NCI-H128 (cell line): ENCODE results near the gene HLCS.
"Not testable (repeated sequence)": the region's sequence is repeated elsewhere in the genome, so short reads cannot be mapped to it uniquely, and the experiment has no call there.

Source experiments
- DNase-seq: peaks from one replicate; lab custom pipeline; 2025; ENCODE audit not compliant: unreplicated experiment; lab: John Stamatoyannopoulos, UW

The HLCS gene

DNA sequence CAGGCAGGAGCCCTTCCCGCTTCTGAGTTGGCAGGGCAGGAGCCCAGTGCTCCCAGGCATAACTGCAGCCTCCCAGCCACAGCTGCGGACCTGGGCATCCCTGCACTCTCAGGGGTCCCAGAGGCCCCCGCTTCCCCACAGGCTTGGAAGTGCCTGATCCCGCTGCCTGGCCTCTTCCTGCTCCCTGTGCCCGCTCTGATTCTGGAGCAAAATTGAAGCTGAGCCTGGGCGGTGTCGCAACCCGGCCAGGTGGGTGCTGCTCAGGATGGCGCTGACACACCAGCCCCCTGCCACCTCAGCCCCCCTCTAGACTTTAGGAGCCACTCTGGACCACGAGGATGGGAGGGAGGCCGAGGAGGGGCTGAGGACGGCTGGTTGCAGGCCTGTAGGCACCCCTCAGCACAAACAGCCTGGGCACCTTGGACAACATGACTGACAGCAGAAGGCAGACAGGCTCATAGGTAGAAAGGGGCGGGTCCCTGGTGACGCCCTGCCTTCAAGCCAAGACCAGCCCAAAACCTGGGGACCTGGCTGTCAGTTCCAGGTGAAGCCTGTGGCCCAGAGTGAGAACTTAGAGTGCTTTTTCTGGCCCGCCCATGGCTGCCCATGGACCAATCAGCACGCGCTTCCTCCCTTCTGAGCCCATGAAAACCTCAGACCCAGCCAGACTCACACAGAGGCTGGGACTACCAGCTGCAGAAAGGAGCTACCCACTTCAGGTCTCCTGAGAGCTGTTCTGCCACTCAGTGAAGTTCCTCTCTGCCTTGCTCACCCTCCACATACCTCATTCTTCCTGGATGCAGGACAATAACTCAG is 7.2 kb downstream of the HLCS start:
- DNase-seq = no peak

DNA sequence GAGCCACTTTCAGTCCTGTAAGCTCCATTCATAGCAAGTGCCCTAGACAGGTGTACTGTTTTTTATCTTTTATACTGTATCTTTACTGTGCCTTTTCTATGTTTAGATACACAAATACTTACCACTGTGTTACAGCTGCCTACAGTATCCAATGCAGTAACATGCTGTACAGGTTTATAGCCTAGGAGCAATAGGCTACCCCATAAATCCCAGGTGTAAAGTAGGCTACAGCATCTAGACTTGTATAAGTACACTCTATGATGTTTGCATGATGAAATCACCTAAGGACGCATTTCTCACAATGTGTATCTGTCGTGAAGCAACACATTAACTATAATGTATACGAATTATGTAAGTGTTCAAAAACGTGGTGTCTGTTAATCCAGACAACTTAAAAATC is 10.7 kb downstream of the HLCS start:
- no peak for DNase-seq

DNA sequence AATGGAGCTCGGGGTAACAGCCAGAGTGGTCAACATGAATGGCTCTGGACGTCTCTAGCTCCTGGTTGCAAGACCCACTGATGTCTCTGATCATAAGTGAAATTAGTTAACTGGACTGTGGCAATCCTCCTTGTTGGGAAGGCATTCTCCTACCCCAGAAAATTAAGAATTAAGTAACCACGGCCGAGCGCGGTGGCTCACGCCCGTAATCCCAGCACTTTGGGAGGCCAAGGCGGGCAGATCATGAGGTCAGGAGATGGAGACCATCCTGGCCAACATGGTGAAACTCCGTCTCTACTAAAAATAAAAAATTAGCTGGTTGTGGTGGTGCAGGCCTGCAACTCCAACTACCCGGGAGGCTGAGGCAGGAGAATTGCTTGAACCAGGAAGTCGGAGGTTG is 14.1 kb downstream of the HLCS start:
- not testable (repeated sequence) for DNase-seq

DNA sequence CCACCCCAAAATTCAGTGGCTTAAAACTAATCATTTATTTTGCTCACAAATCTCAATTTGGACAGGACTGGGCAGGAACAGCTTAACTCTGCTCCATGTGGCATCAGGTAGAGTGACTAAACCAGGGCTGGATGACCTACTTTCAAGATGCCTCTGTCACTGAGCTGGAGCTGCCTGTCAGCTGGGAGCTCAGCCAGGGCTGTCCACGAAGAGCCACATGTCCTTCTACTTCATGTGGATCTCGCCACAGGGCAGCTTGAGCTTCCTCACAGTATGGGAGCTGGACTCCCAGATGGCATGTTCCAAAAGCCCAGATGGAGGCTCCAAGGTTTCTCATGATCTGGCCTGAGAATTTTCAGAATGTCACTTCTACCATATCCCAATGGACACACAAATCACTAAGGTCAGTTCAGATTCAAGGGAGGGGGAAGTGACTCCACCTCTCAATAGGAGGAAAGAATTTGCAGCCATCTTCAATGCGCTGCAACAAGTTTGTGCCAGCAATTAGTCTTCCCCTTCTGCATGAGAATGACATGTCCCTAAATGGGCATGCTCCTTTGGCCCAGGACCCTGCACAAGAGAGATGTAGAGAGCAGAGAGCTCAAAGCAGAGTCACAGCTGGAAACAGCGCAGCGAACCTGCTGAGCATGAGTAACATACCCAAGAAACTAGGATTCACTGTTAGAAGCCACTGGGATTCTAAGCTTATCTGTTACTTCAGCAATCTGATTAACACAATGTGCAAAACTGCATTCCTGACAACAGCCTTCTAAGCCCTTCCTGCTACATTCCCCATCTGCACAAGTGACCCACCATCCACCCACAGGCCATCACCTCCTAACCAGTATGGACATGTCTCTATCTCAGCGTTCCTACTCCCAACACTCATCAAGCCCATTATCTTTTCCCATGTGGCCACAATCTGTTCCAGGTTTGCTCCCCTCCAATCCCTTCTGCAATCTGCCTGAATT is 17.0 kb downstream of the HLCS start:
- DNase-seq = no peak

DNA sequence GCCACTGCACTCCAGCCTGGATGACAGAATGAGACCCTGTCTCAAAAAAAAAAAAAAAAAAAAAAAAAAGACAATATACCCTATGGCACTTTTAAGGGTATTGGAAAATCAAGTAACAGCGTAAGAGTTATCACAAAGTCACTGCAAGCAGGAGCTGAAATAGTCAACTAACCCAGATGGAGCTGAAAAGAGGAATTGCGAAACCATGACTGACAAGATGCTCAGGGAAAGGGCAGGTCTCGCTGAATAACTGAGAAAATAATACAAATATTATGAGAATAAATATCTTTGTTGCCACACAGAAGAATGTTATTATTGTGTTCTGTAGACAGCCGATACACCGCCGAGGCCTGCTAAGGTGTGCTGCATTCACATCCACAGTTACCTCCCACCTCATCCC is 17.8 kb downstream of the HLCS start:
- no peak for DNase-seq

DNA sequence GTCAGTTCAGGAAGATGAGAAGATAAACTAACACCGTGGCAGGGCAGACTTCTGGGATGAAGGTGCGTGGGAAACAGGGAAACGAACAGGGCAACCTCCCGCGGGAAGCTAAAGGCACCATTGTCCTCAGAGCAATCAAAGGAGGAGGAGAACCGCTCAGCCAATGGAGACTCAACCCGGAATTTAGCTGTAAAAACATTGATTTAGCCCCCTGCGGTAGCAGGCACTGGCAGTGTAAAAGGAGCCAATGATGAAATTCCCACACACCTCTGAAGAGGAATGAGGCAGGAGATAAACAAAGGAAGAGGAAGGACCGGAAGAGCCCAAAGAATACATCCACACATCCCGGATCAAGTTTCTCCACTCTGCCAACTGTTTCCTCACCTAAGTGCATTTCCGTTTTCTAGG is 19.5 kb downstream of the HLCS start:
- DNase-seq = no peak

GRCh38 chr21:36945496-36946138 is 20.9 kb downstream of the HLCS start:
- DNase-seq = no peak

GRCh38 chr21:36936361-36937135 is 29.9 kb downstream of the HLCS start:
- DNase-seq = no peak

DNA sequence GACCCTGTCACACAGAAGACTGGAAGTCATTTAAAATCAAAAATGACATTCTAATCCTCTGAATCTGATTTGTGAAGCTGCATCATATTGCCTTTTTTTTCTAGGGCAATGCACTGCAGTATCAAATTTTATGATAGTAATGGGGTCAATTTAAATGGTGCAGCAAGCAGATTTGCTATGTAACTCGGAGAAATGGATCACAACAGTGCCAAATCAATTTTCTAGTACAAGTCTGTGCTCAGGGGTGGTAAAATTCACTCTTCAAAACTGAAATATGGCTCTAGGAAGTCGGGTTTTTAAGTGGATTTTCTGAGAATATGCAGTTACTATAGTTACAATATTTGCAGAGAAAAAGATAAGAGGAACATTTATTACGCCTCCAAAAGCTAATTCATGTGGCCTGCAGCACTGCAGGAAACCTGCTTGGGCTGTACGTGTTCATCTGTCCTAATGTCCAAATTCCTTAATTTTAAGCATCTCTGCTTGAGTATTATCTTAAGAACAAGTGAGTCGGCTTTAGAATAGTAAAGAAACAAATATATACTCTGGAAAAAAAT is 31.5 kb downstream of the HLCS start:
- DNase-seq = no peak

GRCh38 chr21:36932161-36932816 is 34.2 kb downstream of the HLCS start:
- no peak for DNase-seq

DNA sequence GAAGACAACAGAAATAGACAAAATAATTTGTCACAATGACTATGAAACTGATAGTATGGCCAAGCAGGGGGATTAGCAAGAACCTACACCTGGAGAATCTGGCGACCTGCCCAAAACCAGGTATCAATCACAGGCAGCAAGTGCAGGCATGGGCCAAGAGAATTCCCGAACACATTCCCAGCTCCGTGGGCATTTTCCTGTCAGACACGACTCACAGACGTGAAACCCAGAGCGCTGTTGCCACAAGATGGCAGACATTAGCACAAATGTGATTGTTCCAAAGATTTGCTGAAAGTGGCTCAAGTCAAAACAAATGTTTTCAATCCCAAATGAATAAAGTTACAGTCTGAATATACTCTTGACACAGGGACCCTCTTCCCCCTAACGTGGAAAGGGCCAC is 36.8 kb downstream of the HLCS start:
- DNase-seq = no peak

GRCh38 chr21:36928960-36929359 is 37.5 kb downstream of the HLCS start:
- DNase-seq = no peak

GRCh38 chr21:36927719-36928117 is 38.8 kb downstream of the HLCS start:
- peak; percentile 41 for DNase-seq

DNA sequence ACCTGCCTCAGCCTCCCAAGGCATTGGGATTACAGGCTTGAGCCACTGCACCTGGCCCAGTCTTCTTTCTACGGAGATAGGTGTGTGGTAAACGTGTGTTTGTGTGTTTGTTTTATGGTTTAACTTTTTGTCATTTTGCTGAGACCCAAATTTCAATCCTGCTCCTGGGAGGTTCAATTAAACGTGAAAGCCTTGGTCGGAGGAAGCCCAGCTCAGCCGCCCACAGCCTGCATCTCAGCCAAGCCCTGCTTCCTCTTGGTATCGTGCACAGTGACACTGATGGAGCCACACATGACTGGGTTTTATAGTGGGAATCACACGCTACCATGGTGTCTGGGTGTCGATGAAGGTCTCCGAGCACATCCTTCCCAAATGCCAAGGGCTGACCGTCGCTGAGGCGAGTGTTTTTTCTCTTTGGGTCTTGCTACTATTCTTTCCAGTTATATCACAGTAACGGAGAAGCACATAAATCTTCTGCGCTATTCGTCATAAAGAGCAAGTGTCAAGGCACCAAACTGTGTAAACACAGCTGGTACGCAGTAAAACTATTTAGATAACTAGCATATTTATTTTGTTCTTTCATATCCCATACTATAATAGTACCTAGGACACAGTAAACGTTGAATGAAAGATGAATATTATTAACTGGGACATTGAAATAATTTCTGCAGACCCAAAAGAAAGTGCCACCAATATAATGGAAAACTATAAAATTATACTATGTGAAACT is 39.3 kb downstream of the HLCS start:
- no peak for DNase-seq

GRCh38 chr21:36923270-36923669 is 43.2 kb downstream of the HLCS start:
- DNase-seq = no peak

- no peak for DNase-seq
Measured at GRCh38 chr21:36922861-36923260, 43.6 kb downstream of the HLCS start.

DNA sequence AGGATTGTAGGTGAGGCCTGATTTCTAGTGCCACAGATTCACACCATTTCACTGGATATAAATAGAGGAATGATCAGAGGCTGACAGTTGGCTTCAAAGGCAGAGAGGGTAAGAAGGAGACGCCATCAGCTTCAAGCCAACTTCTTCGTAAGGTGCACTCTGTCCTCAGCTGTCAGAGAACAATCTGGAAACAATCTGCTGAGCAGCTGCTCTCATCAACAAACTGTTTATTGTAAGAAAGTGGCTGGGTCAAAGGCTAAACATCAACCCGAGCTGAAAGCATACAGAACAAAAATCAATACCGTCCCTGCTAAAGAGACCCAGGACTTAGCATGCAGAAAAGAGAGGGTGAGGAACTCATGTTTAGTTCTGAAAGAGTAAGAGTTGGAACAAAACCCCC is 48.2 kb downstream of the HLCS start:
- no peak for DNase-seq

DNA sequence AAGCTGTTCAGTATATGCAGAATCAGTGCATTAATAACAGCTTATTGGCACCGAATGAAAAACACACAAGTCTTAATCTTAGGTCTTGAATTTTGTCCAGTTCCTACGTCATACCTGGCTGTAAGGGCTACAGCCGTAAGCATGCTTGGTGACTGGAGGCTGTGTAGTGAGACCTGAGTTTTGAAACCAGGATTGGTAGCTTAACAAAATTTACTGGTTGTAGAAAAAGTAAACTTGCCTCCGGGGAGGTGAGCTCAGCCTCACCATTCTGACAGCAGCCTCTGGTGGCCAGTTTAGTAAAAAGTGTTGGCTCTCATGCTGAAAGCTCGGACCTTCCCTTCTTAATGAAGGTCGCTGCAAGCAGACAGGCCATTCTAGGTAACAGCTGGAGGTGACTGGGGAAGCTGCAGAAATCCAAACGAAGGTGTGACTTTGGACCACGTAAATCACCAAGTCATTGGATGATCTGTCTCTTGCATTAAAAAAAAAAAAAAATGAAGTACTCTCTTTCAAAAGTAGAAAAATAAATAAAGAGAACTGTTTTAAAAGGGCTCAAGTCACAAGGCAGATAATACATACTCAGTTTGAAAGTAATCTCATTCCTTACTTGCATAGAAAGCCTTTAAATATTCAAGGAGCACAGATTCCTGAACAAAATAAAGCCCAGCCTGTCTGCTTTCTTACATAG is 48.9 kb downstream of the HLCS start:
- DNase-seq = no peak

- DNase-seq = no peak
Measured at GRCh38 chr21:36916718-36917117, 49.8 kb downstream of the HLCS start.
